GM21526 (cell line): ENCODE data around the gene CASP2.

Experiments
- ATAC-seq: cut with Tn5 transposase; IDR thresholded peaks from one replicate; pipeline ENCODE4 v1.9.1; 2021; ENCODE audit warnings: moderate library complexity; ENCODE audit not compliant: unreplicated experiment, low FRiP score

Gene CASP2

GRCh38 chr7:143325240-143325639 is 37.1 kb downstream of the CASP2 start:
- ATAC-seq = no peak

GRCh38 chr7:143327903-143328302 is 39.8 kb downstream of the CASP2 start:
- ATAC-seq = peak; percentile 68

GRCh38 chr7:143329471-143330170 is 41.5 kb downstream of the CASP2 start:
- ATAC-seq = no peak

- no peak for ATAC-seq
These were observed 43.1 kb downstream of the CASP2 start for GRCh38 chr7:143331179-143331801.

GRCh38 chr7:143334244-143334643 is 46.1 kb downstream of the CASP2 start:
- ATAC-seq = no peak

GRCh38 chr7:143337216-143337615 is 49.1 kb downstream of the CASP2 start:
- ATAC-seq = no peak

GRCh38 chr7:143341842-143342241 is 53.7 kb downstream of the CASP2 start:
- no peak for ATAC-seq

- no peak for ATAC-seq
These were observed 55.4 kb downstream of the CASP2 start for GRCh38 chr7:143343596-143343995.

GRCh38 chr7:143345428-143345900 is 57.3 kb downstream of the CASP2 start:
- ATAC-seq = peak; percentile 79

GRCh38 chr7:143346018-143346417 is 57.9 kb downstream of the CASP2 start:
- no peak for ATAC-seq

GRCh38 chr7:143347950-143348349 is 59.8 kb downstream of the CASP2 start:
- no peak for ATAC-seq

- no peak for ATAC-seq
These were observed 62.9 kb downstream of the CASP2 start for GRCh38 chr7:143351060-143351459.

GRCh38 chr7:143351574-143351973 is 63.4 kb downstream of the CASP2 start:
- ATAC-seq = no peak

- ATAC-seq = no peak
These were observed 64.4 kb downstream of the CASP2 start for GRCh38 chr7:143352531-143353002.

- no peak for ATAC-seq
These were observed 66.2 kb downstream of the CASP2 start for GRCh38 chr7:143354376-143354775.

- ATAC-seq = no peak
These were observed 66.8 kb downstream of the CASP2 start for GRCh38 chr7:143354965-143355364.

GRCh38 chr7:143355450-143356385 is 67.6 kb downstream of the CASP2 start:
- ATAC-seq = no peak

GRCh38 chr7:143356414-143357050 is 68.4 kb downstream of the CASP2 start:
- no peak for ATAC-seq
